SK-N-SH (cell line): ENCODE results near the gene CACNA2D1. TPM values are rescaled to one million over a fixed set of nuclear protein-coding genes. Genes with fewer than 3 reads are reported as not detected.

ENCODE experiments used
- CTCF ChIA-PET: fragments of 300-600, 350-600 bp; formaldehyde crosslinking; extraction: SDS; loops from one replicate; lab custom pipeline; 2021; lab: Yijun Ruan, JAX
- POLR2A ChIA-PET: fragments of 350-600 bp; sonication (Branson Sonifier 250); formaldehyde crosslinking; extraction: SDS; loops from one replicate; lab custom pipeline; 2020; ENCODE audit warnings: antibody characterized with exemption, inconsistent platforms; lab: Yijun Ruan, JAX
- DNase-seq: peaks from one replicate; pipeline ENCODE4 v3.0.0; 2012
- H2AFZ ChIP-seq: fragments of 200-600 bp; sonication (generic); 2 replicates; pipeline ENCODE4 v1.8.1; 2016; ENCODE audit warnings: antibody characterized with exemption, mild to moderate bottlenecking, low read depth
- H3F3A ChIP-seq: fragments of 200-600 bp; sonication (generic); replicated peaks from 2 replicates; pipeline ENCODE3; 2016; ENCODE audit warnings: antibody characterized with exemption, mild to moderate bottlenecking; ENCODE audit not compliant: insufficient read depth
- H3K27ac ChIP-seq, 2 experiments: fragments of 200-500 bp in 1 of 2; fragments of 200-600 bp in 1 of 2; sonication (Bioruptor generic) in 1 of 2; sonication (generic), shearing (Covaris generic) in 1 of 2; 2 replicates each; pipeline versions ENCODE4 v1.5.1 to v1.6.1; 2014 to 2016; ENCODE audit warnings: low read depth in 2 of 2, inconsistent platforms in 1 of 2, low read length in 1 of 2, mild to moderate bottlenecking in 1 of 2, mixed read lengths in 1 of 2
- H3K27me3 ChIP-seq: fragments of 200-600 bp; sonication (generic), shearing (Covaris generic); 2 replicates; pipeline ENCODE4 v1.6.1; 2016; ENCODE audit warnings: mixed run types; ENCODE audit not compliant: insufficient read depth
- H3K36me3 ChIP-seq, 2 experiments: fragments of 200-500 bp in 1 of 2; fragments of 200-600 bp in 1 of 2; sonication (Bioruptor generic) in 1 of 2; sonication (generic) in 1 of 2; replicated peaks in 1 of 2; 2 replicates each; pipeline versions ENCODE3 to v1.5.1; 2014 to 2016; ENCODE audit warnings: low read length in 1 of 2, mild to moderate bottlenecking in 1 of 2; ENCODE audit not compliant: insufficient read depth in 2 of 2, control insufficient read depth in 1 of 2
- H3K4me1 ChIP-seq, 2 experiments: fragments of 200-500 bp in 1 of 2; fragments of 200-600 bp in 1 of 2; sonication (Bioruptor generic) in 1 of 2; sonication (generic), shearing (Covaris generic) in 1 of 2; 2 replicates each; pipeline versions ENCODE4 v1.5.1 to v1.6.1; 2014 to 2016; ENCODE audit warnings: low read depth in 1 of 2, low read length in 1 of 2, mixed run types in 1 of 2; ENCODE audit not compliant: insufficient read depth in 2 of 2, control insufficient read depth in 1 of 2
- H3K4me2 ChIP-seq: fragments of 200-600 bp; sonication (generic), shearing (Covaris generic); 2 replicates; pipeline ENCODE4 v1.6.1; 2017; ENCODE audit warnings: mixed run types
- H3K4me3 ChIP-seq, 2 experiments: fragments of 200-500 bp in 1 of 2; fragments of 200-600 bp in 1 of 2; sonication (Bioruptor generic) in 1 of 2; sonication (generic), shearing (Covaris generic) in 1 of 2; 2 replicates each; pipeline versions ENCODE4 v1.5.1 to v1.8.1; 2014 to 2016; ENCODE audit warnings: low read depth in 2 of 2, inconsistent platforms in 1 of 2, low read length in 1 of 2, mild to moderate bottlenecking in 1 of 2, mixed read lengths in 1 of 2, moderate library complexity in 1 of 2
- H3K79me2 ChIP-seq: fragments of 200-600 bp; sonication (generic); 2 replicates; pipeline ENCODE4 v1.8.1; 2017; ENCODE audit warnings: mild to moderate bottlenecking; ENCODE audit not compliant: insufficient read depth
- H3K9ac ChIP-seq: fragments of 200-600 bp; sonication (generic); 2 replicates; pipeline ENCODE4 v1.6.1; 2017; ENCODE audit warnings: mixed run types
- H3K9me2 ChIP-seq: fragments of 200-600 bp; sonication (generic); 2 replicates; pipeline ENCODE4 v1.6.1; 2017; ENCODE audit warnings: mixed run types
- H3K9me3 ChIP-seq: fragments of 200-600 bp; sonication (generic); 2 replicates; pipeline ENCODE4 v1.6.1; 2017; ENCODE audit warnings: mixed run types, mild to moderate bottlenecking, moderate library complexity
- H4K20me1 ChIP-seq: fragments of 200-600 bp; sonication (generic); 2 replicates; pipeline ENCODE4 v1.6.1; 2017; ENCODE audit warnings: mild to moderate bottlenecking, mixed run types; ENCODE audit not compliant: insufficient read depth
- CHD2 ChIP-seq: fragments of 150-350 bp; IDR thresholded peaks from 2 replicates; pipeline ENCODE4 v1.6.1; 2018; ENCODE audit warnings: low read length; ENCODE audit not compliant: partially characterized antibody
- ELF1 ChIP-seq: IDR thresholded peaks from 2 replicates; pipeline ENCODE4 v1.4.0; 2012
- FOSL2 ChIP-seq: IDR thresholded peaks from 2 replicates; pipeline ENCODE4 v1.4.0; 2012; ENCODE audit warnings: low read depth, mild to moderate bottlenecking, moderate library complexity, borderline replicate concordance
- FOXM1 ChIP-seq: IDR thresholded peaks from 2 replicates; pipeline ENCODE4 v1.4.0; 2012; ENCODE audit warnings: low read depth, mild to moderate bottlenecking
- GABPA ChIP-seq: IDR thresholded peaks from 2 replicates; pipeline ENCODE4 v1.4.0; 2012; ENCODE audit warnings: low read depth, mild to moderate bottlenecking
- JUND ChIP-seq: IDR thresholded peaks from 2 replicates; pipeline ENCODE4 v1.4.0; 2012
- MAX ChIP-seq: IDR thresholded peaks from 2 replicates; pipeline ENCODE4 v1.4.0; 2012; ENCODE audit warnings: low read depth
- RFX5 ChIP-seq: IDR thresholded peaks from 2 replicates; pipeline ENCODE4 v1.6.1; 2012; ENCODE audit warnings: mild to moderate bottlenecking, improper control_type of control experiment, low read length
- SIN3A ChIP-seq: IDR thresholded peaks from 2 replicates; pipeline ENCODE4 v1.6.1; 2012; ENCODE audit warnings: low read depth, mild to moderate bottlenecking, low read length, moderate library complexity, borderline replicate concordance
- SMC3 ChIP-seq: IDR thresholded peaks from 2 replicates; pipeline ENCODE4 v1.6.1; 2012; ENCODE audit warnings: low read depth, low read length, improper control_type of control experiment
- TCF12 ChIP-seq: IDR thresholded peaks from 2 replicates; pipeline ENCODE4 v1.4.0; 2012
- ZBTB33 ChIP-seq: IDR thresholded peaks from 2 replicates; pipeline ENCODE4 v1.4.0; 2012; ENCODE audit warnings: low read depth, borderline replicate concordance
- WGBS: methylation state at CpG from one replicate; pipeline ENCODE4 v1.1.6; 2017; ENCODE audit warnings: low lambda C conversion rate; 5-methylcytosine and 5-hydroxymethylcytosine counted together
- polyA plus RNA-seq, 3 experiments: library from polyadenylated mRNA; depleted of rRNA; stranded (reverse); fragments of >200 nt; gene quantifications; 2 replicates each; pipeline ENCODE4 v1.2.3, GENCODE V29; 2012

The CACNA2D1 gene
- polyA plus RNA-seq, 1 of the 3 experiments (the other 2 are of a cell fraction): 3.4 TPM

- CTCF ChIA-PET: interaction anchor here (1.0 to 1.3 kb wide), 3 partner anchors 11 to 168 kb away, joined by 3 to 4 read pairs (median 3); no protein-coding TSS in a partner anchor
- no peak overlapping the region for H3K4me3 ChIP-seq
- H4K20me1 ChIP-seq: no peaks in the 10 kb centered on the region
- no peaks in the 10 kb centered on the region for H3K36me3 ChIP-seq
- peaks cover 7% of the 10 kb centered on the region for H3F3A ChIP-seq
- H3K9me2 ChIP-seq: no peaks in the 10 kb centered on the region
- no peak overlapping the region for H3K27ac ChIP-seq
- no peaks in the 10 kb centered on the region for H3K27me3 ChIP-seq
- WGBS: 97% methylated on average over 2 of the region's 2 CpGs
- H3K9ac ChIP-seq: no peak overlapping the region
- no peaks in the 10 kb centered on the region for H3K4me1 ChIP-seq
- no peaks in the 10 kb centered on the region for H3K9me3 ChIP-seq
- POLR2A ChIA-PET: no interaction called here
- DNase-seq: no peak
- H3K79me2 ChIP-seq: no peaks in the 10 kb centered on the region
- H3K4me2 ChIP-seq: no peak overlapping the region
- H2AFZ ChIP-seq: no peak overlapping the region
- TF ChIP-seq ZBTB33: no peak
- no peak for TF ChIP-seq FOSL2
- no peak for TF ChIP-seq SMC3
- TF ChIP-seq, all 33 proteins: peak for 0
Measured at GRCh38 chr7:82404652-82405051, 38.9 kb downstream of the CACNA2D1 start.

- Histone ChIP-seq H3K27me3 (no peaks in the 10 kb centered on the region), H3K4me3 (no peak overlapping the region), H4K20me1 (no peaks in the 10 kb centered on the region), H3K4me2 (no peak overlapping the region), H3K27ac (no peak overlapping the region), H3K79me2 (no peaks in the 10 kb centered on the region), H2AFZ (no peak overlapping the region), H3K4me1 (no peaks in the 10 kb centered on the region), H3F3A (peaks cover 7% of the 10 kb centered on the region), H3K9me3 (no peaks in the 10 kb centered on the region), H3K9ac (no peak overlapping the region), H3K36me3 (no peaks in the 10 kb centered on the region), H3K9me2 (no peaks in the 10 kb centered on the region)
- POLR2A ChIA-PET: no interaction called here
- 91% methylated on average over 5 of the region's 5 CpGs for WGBS
- CTCF ChIA-PET: interaction anchor here (1.0 to 1.3 kb wide), 2 partner anchors 12 to 167 kb away, joined by 3 to 4 read pairs; no protein-coding TSS in a partner anchor
- TF ChIP-seq GABPA: no peak
- TF ChIP-seq MAX: no peak
- no peak for TF ChIP-seq TCF12
- no peak for TF ChIP-seq SIN3A
- TF ChIP-seq CHD2: no peak
- no peak for TF ChIP-seq FOXM1
- no peak for TF ChIP-seq RFX5
- TF ChIP-seq JUND: no peak
- no peak for TF ChIP-seq ELF1
- DNase-seq: no peak
Measured at GRCh38 chr7:82404094-82404493, 39.5 kb downstream of the CACNA2D1 start.
